ENCODE measurements around the gene GPR162. TPM values are rescaled to one million over a fixed set of nuclear protein-coding genes. Genes with fewer than 3 reads are reported as not detected.

GPR162 gene
- polyA plus RNA-seq (0.05 to 0.10 TPM (median 0.09 TPM) in 3 replicates), polyA minus RNA-seq (not detected in 3 replicates)
- polyA plus RNA-seq (2011; ENCODE audit: low read depth): not detected
- polyA plus RNA-seq (2011; cell fraction: cytosol; rRNA removed): not detected in 2 replicates
- 0.14 TPM in 1 of 2 replicates, not detected in the other for polyA plus RNA-seq (2011; cell fraction: nucleus; rRNA removed)
- polyA plus RNA-seq (2012; ENCODE audit: low replicate concordance): 0.10 TPM in 1 of 2 replicates, not detected in the other
- not detected for polyA minus RNA-seq (2011; cell fraction: cytosol; rRNA and poly(A)+ RNA removed)
- not detected in 2 replicates for polyA minus RNA-seq (2011; cell fraction: nucleus; rRNA and poly(A)+ RNA removed)

GRCh38 chr12:6821591-6822425 lies at the start of gene GPR162:
Gene GPR162, plus strand, starts transcription at chr12:6821821. Its CDS starts 2,078 bp downstream, at chr12:6823899.
- peaks cover 66% of the 10 kb centered on the region for H3K27me3 ChIP-seq (ENCODE audit: control insufficient read depth, extremely low read depth, insufficient read depth, low read length)
- no peaks in the 10 kb centered on the region for H3K9me1 ChIP-seq (ENCODE audit: control insufficient read depth, extremely low read depth, insufficient read depth, low read length)
- no peak within 1 kb of the TSS for H3K27ac ChIP-seq (ENCODE audit: control insufficient read depth, insufficient read depth, low read length)
- peak within 1 kb of the TSS; percentile 46 for H2AFZ ChIP-seq (ENCODE audit: control insufficient read depth, low read length)
- FAIRE-seq: no peak
- H3K79me2 ChIP-seq (ENCODE audit: control insufficient read depth, insufficient read depth, low read length): no peaks in the 10 kb centered on the region
- no peaks in the 10 kb centered on the region for H4K20me1 ChIP-seq (ENCODE audit: control insufficient read depth, extremely low read depth, insufficient read depth, low read length)
- dilution Hi-C loops (cut with MboI; ENCODE audit: extremely low pct_ligation_motif_present, low sequenced_read_pairs): no loop called here
- peak within 1 kb of the TSS; percentile 48 for H3K4me2 ChIP-seq (ENCODE audit: control insufficient read depth, extremely low read depth, insufficient read depth, low read depth, low read length)
- no peak for DNase-seq (ENCODE audit: low read depth, low spot score)
- no peak for TF ChIP-seq CTCF (optimal IDR thresholded peaks at IDR 0.05 in 1 of 3, IDR thresholded peaks at IDR 0.05 in 1 of 3, conservative IDR thresholded peaks at IDR 0.05 in 1 of 3; ENCODE audit: extremely low read depth in 1 of 3, insufficient read depth in 2 of 3, low read length in 3 of 3)
- peak; percentile 76 for TF ChIP-seq EZH2 (IDR thresholded peaks at IDR 0.05; ENCODE audit: low read length)
- no peaks in the 10 kb centered on the region for H3K36me3 ChIP-seq (ENCODE audit: control insufficient read depth in 2 of 2, extremely low read depth in 1 of 2, insufficient read depth in 2 of 2, low read length in 2 of 2)
- no peak within 1 kb of the TSS for H3K4me3 ChIP-seq (ENCODE audit: control insufficient read depth in 2 of 3, extremely low read depth in 1 of 3, insufficient read depth in 2 of 3, low read depth in 1 of 3, low read length in 3 of 3)
- no peaks in the 10 kb centered on the region for H3K9me3 ChIP-seq (ENCODE audit: control insufficient read depth, low read depth, low read length)
- H3K4me1 ChIP-seq (ENCODE audit: control insufficient read depth, extremely low read depth, insufficient read depth, low read length): peaks cover 6% of the 10 kb centered on the region
- no peak within 1 kb of the TSS for H3K9ac ChIP-seq (ENCODE audit: control insufficient read depth, extremely low read depth, insufficient read depth, low read length)

GRCh38 chr12:6772331-6772695 lies 49.3 kb upstream of the GPR162 start, which contains the start of gene LAG3:
Gene LAG3, plus strand, starts transcription at chr12:6772520. Its CDS starts 333 bp downstream, at chr12:6772853.
- FAIRE-seq (no peak), DNase-seq (ENCODE audit: low read depth, low spot score) (no peak)
- no peak for TF ChIP-seq CTCF (optimal IDR thresholded peaks at IDR 0.05 in 1 of 3, IDR thresholded peaks at IDR 0.05 in 1 of 3, conservative IDR thresholded peaks at IDR 0.05 in 1 of 3; ENCODE audit: extremely low read depth in 1 of 3, insufficient read depth in 2 of 3, low read length in 3 of 3)
- TF ChIP-seq EZH2 (IDR thresholded peaks at IDR 0.05; ENCODE audit: low read length): no peak
- Histone ChIP-seq H3K27ac (ENCODE audit: control insufficient read depth, insufficient read depth, low read length) (no peak within 1 kb of the TSS), H3K9me3 (ENCODE audit: control insufficient read depth, low read depth, low read length) (no peaks in the 10 kb centered on the region), H2AFZ (ENCODE audit: control insufficient read depth, low read length) (no peak within 1 kb of the TSS), H3K79me2 (ENCODE audit: control insufficient read depth, insufficient read depth, low read length) (peaks cover 7% of the 10 kb centered on the region), H3K9me1 (ENCODE audit: control insufficient read depth, extremely low read depth, insufficient read depth, low read length) (no peaks in the 10 kb centered on the region), H3K4me2 (ENCODE audit: control insufficient read depth, extremely low read depth, insufficient read depth, low read depth, low read length) (no peak within 1 kb of the TSS), H3K27me3 (ENCODE audit: control insufficient read depth, extremely low read depth, insufficient read depth, low read length) (peaks cover 28% of the 10 kb centered on the region), H3K9ac (ENCODE audit: control insufficient read depth, extremely low read depth, insufficient read depth, low read length) (no peak within 1 kb of the TSS), H3K4me3 (ENCODE audit: control insufficient read depth in 2 of 3, extremely low read depth in 1 of 3, insufficient read depth in 2 of 3, low read depth in 1 of 3, low read length in 3 of 3) (no peak within 1 kb of the TSS), H3K4me1 (ENCODE audit: control insufficient read depth, extremely low read depth, insufficient read depth, low read length) (peaks cover 14% of the 10 kb centered on the region), H4K20me1 (ENCODE audit: control insufficient read depth, extremely low read depth, insufficient read depth, low read length) (no peaks in the 10 kb centered on the region), H3K36me3 (ENCODE audit: control insufficient read depth in 2 of 2, extremely low read depth in 1 of 2, insufficient read depth in 2 of 2, low read length in 2 of 2) (peaks cover 4 to 7% of the 10 kb centered on the region in 2 experiments)
- dilution Hi-C loops (cut with MboI; ENCODE audit: extremely low pct_ligation_motif_present, low sequenced_read_pairs): no loop called here
